ENCODE data around the gene FHIP2A.
"Not testable (repeated sequence)": the region's sequence is repeated elsewhere in the genome, so short reads cannot be mapped to it uniquely, and the experiment has no call there.

The FHIP2A gene

GRCh38 chr10:114857288-114857565 is 35.6 kb downstream of the FHIP2A start:
- DNase-seq (ENCODE audit: low read depth in 3 of 3): not testable (repeated sequence)

GRCh38 chr10:114857922-114858629 is 36.5 kb downstream of the FHIP2A start:
- DNase-seq (ENCODE audit: low read depth in 3 of 3): no peak

GRCh38 chr10:114859222-114859621 is 37.6 kb downstream of the FHIP2A start:
- no peak for DNase-seq (ENCODE audit: low read depth in 3 of 3)

GRCh38 chr10:114862456-114862855 is 40.9 kb downstream of the FHIP2A start:
- DNase-seq (ENCODE audit: low read depth in 3 of 3): no peak

- DNase-seq (ENCODE audit: low read depth in 3 of 3): no peak
Measured at GRCh38 chr10:114867365-114867764, 45.8 kb downstream of the FHIP2A start.

GRCh38 chr10:114868870-114869519 is 47.4 kb downstream of the FHIP2A start:
- DNase-seq (ENCODE audit: low read depth in 3 of 3): no peak

GRCh38 chr10:114869520-114869892 is 47.9 kb downstream of the FHIP2A start:
- no peak for DNase-seq (ENCODE audit: low read depth in 3 of 3)

GRCh38 chr10:114870486-114870885 is 48.9 kb downstream of the FHIP2A start:
- no peak for DNase-seq (ENCODE audit: low read depth in 3 of 3)

- DNase-seq (ENCODE audit: low read depth in 3 of 3): no peak
Measured at GRCh38 chr10:114871379-114871778, 49.8 kb downstream of the FHIP2A start.

Data from stimulated activated CD4-positive, alpha-beta T cell treated with anti-CD3 and anti-CD28 coated beads, TNF-alpha, amount 100 ng/mL, for 48 hours (primary cell).